A673 (cell line): ENCODE results near the gene MIS18A. TPM values are rescaled to one million over a fixed set of nuclear protein-coding genes. Genes with fewer than 3 reads are reported as not detected.

Experiments used
- BruUV-seq: library from RNA; stranded (reverse); fragments of 400-500 nt; replicated peaks from 2 replicates; lab custom pipeline; 2021; lab: Mats Ljungman, UMichigan
- CTCF ChIA-PET: fragments of 300-600 bp; sonication (Branson Sonifier 250); formaldehyde crosslinking; loops from one replicate; lab custom pipeline; 2022; ENCODE audit warnings: antibody characterized with exemption; lab: Charles Lee
- POLR2A ChIA-PET: fragments of 300-600 bp; sonication (Branson Sonifier 250); formaldehyde crosslinking; loops from one replicate; lab custom pipeline; 2022; ENCODE audit warnings: antibody characterized with exemption; ENCODE audit not compliant: low non-redundant PET; lab: Charles Lee
- DNase-seq: peaks from one replicate; pipeline ENCODE4 v3.0.0-alpha.2; 2015; ENCODE audit warnings: low spot score
- H3K27ac ChIP-seq: fragments of 200-600 bp; sonication (generic); 2 replicates; pipeline ENCODE4 v1.5.1; 2016; ENCODE audit warnings: mixed run types, low read depth, mild to moderate bottlenecking, mixed read lengths, antibody characterized with exemption, low read length; ENCODE audit not compliant: poor library complexity, severe bottlenecking
- H3K27me3 ChIP-seq: fragments of 200-600 bp; sonication (generic); replicated peaks from 2 replicates; pipeline ENCODE4 v1.6.1; 2017; ENCODE audit warnings: mixed run types, low read depth, mild to moderate bottlenecking, mixed read lengths, antibody characterized with exemption, low read length; ENCODE audit not compliant: insufficient read depth, poor library complexity
- H3K36me3 ChIP-seq: fragments of 200-600 bp; sonication (generic); 2 replicates; pipeline ENCODE4 v1.6.1; 2016; ENCODE audit warnings: mixed run types, mild to moderate bottlenecking, mixed read lengths, antibody characterized with exemption, low read length; ENCODE audit not compliant: insufficient read depth, poor library complexity, severe bottlenecking
- H3K4me1 ChIP-seq: fragments of 200-600 bp; sonication (generic); 2 replicates; pipeline ENCODE4 v1.6.1; 2017; ENCODE audit warnings: mixed run types, mild to moderate bottlenecking, mixed read lengths, antibody characterized with exemption, low read length; ENCODE audit not compliant: insufficient read depth, poor library complexity, severe bottlenecking
- H3K4me3 ChIP-seq: fragments of 200-600 bp; sonication (generic); 2 replicates; pipeline ENCODE4 v1.5.1; 2016; ENCODE audit warnings: low read depth, mixed run types, mild to moderate bottlenecking, mixed read lengths, low read length; ENCODE audit not compliant: poor library complexity, severe bottlenecking
- H3K9me3 ChIP-seq: fragments of 200-600 bp; sonication (generic); 2 replicates; pipeline ENCODE4 v1.6.1; 2016; ENCODE audit warnings: mixed run types, low read depth, mild to moderate bottlenecking, mixed read lengths, antibody characterized with exemption, low read length; ENCODE audit not compliant: poor library complexity, severe bottlenecking
- CTCF ChIP-seq: fragments of 300-800, 200-600 bp; sonication (generic); conservative IDR thresholded peaks from 2 replicates; pipeline ENCODE4 v1.5.1; 2017; ENCODE audit warnings: low read depth, mild to moderate bottlenecking, antibody characterized with exemption, low read length, moderate library complexity, mixed read lengths
- EZH2 ChIP-seq: fragments of 200-600 bp; sonication (generic); IDR thresholded peaks from 2 replicates; pipeline ENCODE4 v1.6.1; 2017; ENCODE audit warnings: borderline replicate concordance, low read depth, mild to moderate bottlenecking, mixed read lengths, antibody characterized with exemption, low read length; ENCODE audit not compliant: poor library complexity, severe bottlenecking
- intact Hi-C: fragments of 100-400 bp; cut with micrococcal nuclease; formaldehyde crosslinking; loops from one replicate; pipeline ENCODE4 v1.10.0; 2022; ENCODE audit not compliant: unreplicated experiment
- total RNA-seq: library from RNA; stranded (reverse); gene quantifications from 2 replicates; pipeline ENCODE4 v1.2.3, GENCODE V29; 2021

The MIS18A gene
- total RNA-seq, 1 experiment from 2014 or later = 40.1 TPM

GRCh38 chr21:32314806-32315205 is 36.0 kb upstream of the MIS18A start:
- Histone ChIP-seq H3K4me1 (no peaks in the 10 kb centered on the region), H3K27ac (no peak overlapping the region), H3K9me3 (no peaks in the 10 kb centered on the region), H3K4me3 (no peak overlapping the region), H3K36me3 (peaks cover 55% of the 10 kb centered on the region), H3K27me3 (no peaks in the 10 kb centered on the region)
- TF ChIP-seq CTCF = no peak
- TF ChIP-seq EZH2 = no peak
- ChIA-PET POLR2A (no interaction called here), CTCF (interaction anchor here (0.6 kb wide), 2 partner anchors 8 to 393 kb away, joined by 4 to 5 read pairs; no protein-coding TSS in a partner anchor)
- no TSS peak for BruUV-seq
- DNase-seq = no peak
- intact Hi-C loops = no loop called here

- no peak for DNase-seq
- H3K27ac ChIP-seq = no peak overlapping the region
- BruUV-seq = no TSS peak
- no peaks in the 10 kb centered on the region for H3K27me3 ChIP-seq
- no peak for TF ChIP-seq EZH2
- TF ChIP-seq CTCF = no peak
- peaks cover 37% of the 10 kb centered on the region for H3K36me3 ChIP-seq
- ChIA-PET POLR2A (no interaction called here), CTCF (no interaction called here)
- intact Hi-C loops = no loop called here
- H3K9me3 ChIP-seq = no peaks in the 10 kb centered on the region
- no peak overlapping the region for H3K4me3 ChIP-seq
- no peaks in the 10 kb centered on the region for H3K4me1 ChIP-seq
These were observed 34.1 kb upstream of the MIS18A start for GRCh38 chr21:32312976-32313375.

GRCh38 chr21:32312326-32312725 is 33.5 kb upstream of the MIS18A start:
- no TSS peak for BruUV-seq
- Histone ChIP-seq H3K4me3 (no peak overlapping the region), H3K27me3 (no peaks in the 10 kb centered on the region), H3K9me3 (no peaks in the 10 kb centered on the region), H3K4me1 (no peaks in the 10 kb centered on the region), H3K36me3 (peaks cover 33% of the 10 kb centered on the region), H3K27ac (no peak overlapping the region)
- ChIA-PET POLR2A (no interaction called here), CTCF (no interaction called here)
- intact Hi-C loops = no loop called here
- no peak for TF ChIP-seq EZH2
- TF ChIP-seq CTCF = no peak
- no peak for DNase-seq
